ENCODE results near the gene PLEKHA6.
A peak's percentile ranks its signal among the peaks of the same experiment; 100 is the strongest.

PLEKHA6 gene

DNA sequence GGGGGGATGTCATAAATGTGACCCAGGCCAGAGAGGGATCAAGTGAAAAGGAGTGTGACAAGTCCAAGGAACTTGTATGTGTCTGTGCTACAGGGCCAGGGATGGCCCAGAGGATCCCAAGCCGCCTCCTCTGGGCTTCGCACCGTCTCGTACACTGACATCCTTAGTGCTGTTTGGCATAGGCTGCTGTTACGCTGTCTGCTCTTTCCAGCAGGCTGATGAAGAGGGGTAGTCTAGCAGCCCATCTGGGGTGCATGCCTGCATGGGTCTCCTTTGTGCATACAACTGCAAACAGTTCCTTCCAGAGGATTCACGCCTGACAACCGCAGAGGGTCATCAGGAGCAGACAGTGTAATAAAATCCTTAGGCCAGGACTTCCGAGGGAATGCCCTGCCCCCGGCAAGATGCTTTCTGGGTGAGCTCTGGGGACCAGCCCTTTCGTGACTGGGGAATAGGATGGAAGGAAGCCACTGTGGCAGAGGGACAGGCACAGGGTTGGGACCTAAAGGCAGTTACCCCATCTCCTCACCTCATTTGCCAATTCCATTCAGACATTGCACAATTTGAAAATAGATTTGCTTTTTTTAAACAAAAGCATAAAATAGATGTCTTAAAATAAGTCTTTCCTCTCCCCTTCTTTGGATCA, 139.6 kb downstream of the PLEKHA6 start:
- no peak overlapping the region for H3K4me3 ChIP-seq (ENCODE audit: low read depth, low read length)

- H3K4me3 ChIP-seq (ENCODE audit: low read depth, low read length): no peak overlapping the region
Observed at GRCh38 chr1:204218552-204218951, 141.2 kb downstream of the PLEKHA6 start.

- no peak overlapping the region for H3K4me3 ChIP-seq (ENCODE audit: low read depth, low read length)
Observed at GRCh38 chr1:204217648-204218000, 142.1 kb downstream of the PLEKHA6 start.

DNA sequence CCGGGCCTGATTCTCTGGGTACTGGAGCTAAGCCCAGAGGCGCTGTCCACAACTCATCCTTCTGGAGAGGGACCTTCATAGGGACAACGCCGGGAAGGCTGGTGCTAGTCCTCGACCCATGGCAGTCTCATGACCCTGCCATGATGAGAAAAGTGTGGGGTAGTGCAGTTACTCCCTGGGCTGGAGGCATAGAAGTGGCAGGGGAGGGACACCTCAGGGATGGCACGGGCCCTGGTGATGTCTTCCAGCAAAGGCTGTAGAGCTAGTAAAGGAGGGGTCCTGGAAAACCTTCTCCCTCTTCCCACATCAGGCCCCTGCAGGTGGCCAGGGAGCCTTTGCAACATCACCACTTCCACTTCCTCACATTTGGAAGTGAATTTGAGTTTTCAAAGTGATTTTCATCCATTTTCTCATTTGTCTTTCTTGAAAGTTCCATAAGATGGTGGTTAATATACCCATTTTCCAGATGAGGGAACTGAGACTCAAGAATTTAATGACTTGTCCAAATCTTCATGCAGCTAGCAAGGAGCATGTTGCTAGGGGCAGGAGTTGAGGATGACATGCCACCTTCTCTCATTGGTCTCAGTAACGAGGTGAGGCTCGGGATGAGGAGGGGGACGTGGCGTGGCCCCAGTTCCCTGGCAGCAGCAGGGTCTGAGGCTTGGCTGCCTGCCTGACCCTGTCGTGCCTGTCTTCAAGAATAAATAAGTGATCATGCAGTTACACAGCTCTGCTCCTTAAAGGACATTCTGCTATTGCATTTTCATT, 142.7 kb downstream of the PLEKHA6 start:
- H3K4me3 ChIP-seq (ENCODE audit: low read depth, low read length): no peak overlapping the region

GRCh38 chr1:204216236-204216635, 143.5 kb downstream of the PLEKHA6 start:
- H3K4me3 ChIP-seq (ENCODE audit: low read depth, low read length): no peak overlapping the region

DNA sequence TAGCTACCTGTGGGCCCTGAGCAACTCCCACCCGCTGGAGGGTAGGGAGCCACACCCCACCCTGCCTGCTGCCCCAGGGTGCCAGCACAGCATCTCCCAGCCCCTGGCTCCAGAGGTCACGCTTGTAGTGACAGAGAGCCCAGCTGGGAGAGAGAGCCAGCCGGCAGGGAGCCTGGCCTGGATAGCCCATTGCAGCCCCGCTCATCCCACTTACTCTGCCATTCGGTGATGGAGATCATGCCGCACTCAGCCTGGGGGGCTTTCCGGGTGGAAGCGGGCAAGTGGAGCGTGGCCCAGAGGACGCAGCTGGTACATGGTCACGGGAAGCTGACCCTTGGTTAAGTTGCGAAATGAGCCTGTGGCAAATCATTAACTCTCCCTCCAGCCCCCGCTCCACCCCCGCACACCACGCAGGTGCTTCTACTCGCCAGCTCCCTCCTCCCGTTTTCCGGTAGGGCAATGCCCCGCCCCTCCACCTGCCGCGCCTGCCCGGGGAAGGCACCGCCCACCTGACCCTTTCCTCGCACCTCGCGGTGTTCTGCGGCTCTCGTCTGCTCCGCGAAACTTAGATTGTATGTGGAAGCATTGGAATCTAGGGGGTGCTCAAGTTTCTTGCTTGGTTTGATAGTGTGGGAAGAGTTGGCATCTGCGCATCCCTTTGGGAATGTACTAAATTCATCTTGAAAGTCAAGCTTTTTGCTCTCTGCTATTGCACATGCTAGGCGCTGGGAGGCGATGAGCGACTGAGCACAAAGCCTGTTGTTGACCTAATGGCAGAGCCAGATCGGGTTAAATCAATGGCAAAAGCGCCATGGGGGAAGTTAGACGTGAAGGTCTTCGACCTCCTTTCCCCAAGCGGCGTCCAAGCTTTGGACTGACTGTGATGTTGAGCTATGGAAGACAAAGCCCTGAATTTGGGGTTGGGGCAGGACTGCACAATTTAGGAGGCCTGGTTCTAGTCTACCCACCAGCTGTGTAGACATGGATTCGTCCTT, 145.8 kb downstream of the PLEKHA6 start, which contains the start of gene GOLT1A:
Gene GOLT1A, minus strand, starts transcription at position 321 of the 995 bp plus-strand sequence. Its CDS starts 82 bp downstream, at position 239.
- peak within 1 kb of the TSS; percentile 70 for H3K4me3 ChIP-seq (ENCODE audit: low read depth, low read length)

GRCh38 chr1:204212715-204213114, 147.0 kb downstream of the PLEKHA6 start:
- no peak overlapping the region for H3K4me3 ChIP-seq (ENCODE audit: low read depth, low read length)

DNA sequence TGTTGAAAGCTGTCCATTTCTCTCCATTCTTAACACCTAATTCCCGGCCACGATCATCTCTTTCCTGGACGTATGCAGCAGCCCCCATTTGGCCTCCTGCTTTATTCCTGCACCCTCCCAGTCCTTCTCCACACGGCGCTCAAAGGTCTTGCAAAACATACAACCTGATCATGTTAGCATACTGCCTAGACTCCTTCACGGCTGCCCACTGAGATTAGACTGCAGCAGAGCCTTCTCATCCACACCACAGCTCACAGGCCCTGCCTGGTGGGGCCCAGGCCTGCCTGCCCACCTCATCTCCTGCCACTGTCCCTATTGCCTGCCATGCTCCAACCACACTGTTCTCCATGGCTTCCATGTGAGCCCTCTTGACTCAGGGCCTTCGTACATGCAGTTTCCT, 148.7 kb downstream of the PLEKHA6 start:
- no peak overlapping the region for H3K4me3 ChIP-seq (ENCODE audit: low read depth, low read length)

- H3K4me3 ChIP-seq (ENCODE audit: low read depth, low read length): no peak overlapping the region
Observed at GRCh38 chr1:204207136-204207616, 152.6 kb downstream of the PLEKHA6 start.

DNA sequence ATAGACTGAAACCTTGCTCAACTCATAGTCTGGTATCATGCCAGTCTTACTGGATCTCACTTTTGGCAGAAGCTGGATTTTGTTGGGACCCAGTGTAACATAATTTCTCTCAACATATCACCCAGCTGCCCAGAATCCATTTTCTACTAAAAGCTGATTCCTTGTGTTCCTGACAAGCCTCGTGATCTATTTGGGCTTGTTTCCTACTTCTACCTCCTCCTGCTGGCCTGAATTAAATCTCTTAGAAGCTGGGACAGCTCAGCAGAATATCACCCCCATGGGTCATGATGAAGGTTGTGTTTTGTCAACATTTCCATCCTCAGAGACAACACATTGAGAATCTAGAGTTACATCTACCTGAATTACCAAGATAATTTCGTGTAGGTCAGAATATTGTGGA, 153.6 kb downstream of the PLEKHA6 start:
- no peak overlapping the region for H3K4me3 ChIP-seq (ENCODE audit: low read depth, low read length)

DNA sequence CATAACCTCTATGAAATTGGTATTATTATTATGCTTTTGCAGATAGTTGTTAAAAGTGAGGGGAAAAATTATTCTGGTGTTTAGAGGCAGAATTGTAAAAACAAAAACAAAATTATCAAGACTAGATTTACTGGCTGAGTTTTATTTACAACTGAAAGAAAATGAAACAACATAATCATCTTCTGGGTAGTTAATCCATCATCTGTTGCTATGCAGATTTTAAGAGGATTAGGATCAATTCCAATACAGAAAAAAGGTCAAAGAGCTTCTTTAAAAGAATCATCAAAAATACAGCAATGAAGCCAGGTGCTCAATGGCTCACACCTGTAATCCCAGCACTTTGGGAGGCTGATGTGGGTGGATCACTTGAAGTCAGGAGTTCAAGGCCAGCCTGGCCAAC, 154.2 kb downstream of the PLEKHA6 start:
- H3K4me3 ChIP-seq (ENCODE audit: low read depth, low read length): no peak overlapping the region

DNA sequence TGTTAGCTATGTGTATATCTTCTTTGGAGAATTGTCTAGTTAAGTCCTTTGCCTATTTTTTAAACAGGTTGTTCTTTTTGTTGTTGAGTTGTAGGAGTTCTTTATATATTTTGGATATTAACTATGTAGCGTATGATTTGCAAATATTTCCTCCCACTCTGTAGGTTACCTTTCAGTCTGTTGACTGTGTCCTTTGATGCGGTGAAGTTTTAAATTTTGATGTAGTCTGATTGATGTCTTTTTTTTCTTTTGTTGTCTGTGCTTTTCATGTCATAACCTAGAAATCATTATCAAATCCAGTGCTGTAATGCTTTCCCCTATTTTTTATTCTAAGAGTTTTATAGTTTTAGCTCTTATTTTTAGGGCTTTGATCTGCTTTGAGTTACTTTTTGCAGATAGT, 154.8 kb downstream of the PLEKHA6 start:
- no peak overlapping the region for H3K4me3 ChIP-seq (ENCODE audit: low read depth, low read length)

DNA sequence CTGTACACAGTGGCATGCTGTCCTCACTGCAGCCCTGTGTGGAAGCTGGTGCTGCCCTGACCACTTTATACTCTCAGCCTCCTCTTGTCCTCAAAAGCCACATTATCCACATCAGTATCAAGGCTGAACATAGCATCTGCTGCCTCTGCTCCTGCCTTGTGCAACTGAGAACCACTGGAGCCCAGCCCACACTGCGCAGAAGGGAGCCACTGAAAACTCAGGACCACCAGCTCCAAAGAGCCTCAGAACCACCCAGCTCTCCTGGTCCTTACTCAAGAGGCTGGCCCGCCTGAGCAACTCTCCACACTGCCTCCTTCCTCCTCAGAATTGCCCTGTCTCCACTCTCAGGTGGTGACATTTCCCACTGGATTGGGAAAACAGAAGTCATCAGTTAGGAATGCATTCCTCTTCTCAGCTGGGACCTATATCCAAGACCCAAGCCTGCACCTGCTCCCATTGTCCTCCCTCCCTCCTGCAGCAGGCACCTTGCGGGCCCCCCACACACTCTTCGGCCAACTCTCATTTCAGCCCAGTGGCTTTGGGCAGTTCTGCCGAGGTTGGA, 156.4 kb downstream of the PLEKHA6 start:
- H3K4me3 ChIP-seq (ENCODE audit: low read depth, low read length): no peak overlapping the region

GRCh38 chr1:204202481-204202880, 157.2 kb downstream of the PLEKHA6 start:
- no peak overlapping the region for H3K4me3 ChIP-seq (ENCODE audit: low read depth, low read length)

DNA sequence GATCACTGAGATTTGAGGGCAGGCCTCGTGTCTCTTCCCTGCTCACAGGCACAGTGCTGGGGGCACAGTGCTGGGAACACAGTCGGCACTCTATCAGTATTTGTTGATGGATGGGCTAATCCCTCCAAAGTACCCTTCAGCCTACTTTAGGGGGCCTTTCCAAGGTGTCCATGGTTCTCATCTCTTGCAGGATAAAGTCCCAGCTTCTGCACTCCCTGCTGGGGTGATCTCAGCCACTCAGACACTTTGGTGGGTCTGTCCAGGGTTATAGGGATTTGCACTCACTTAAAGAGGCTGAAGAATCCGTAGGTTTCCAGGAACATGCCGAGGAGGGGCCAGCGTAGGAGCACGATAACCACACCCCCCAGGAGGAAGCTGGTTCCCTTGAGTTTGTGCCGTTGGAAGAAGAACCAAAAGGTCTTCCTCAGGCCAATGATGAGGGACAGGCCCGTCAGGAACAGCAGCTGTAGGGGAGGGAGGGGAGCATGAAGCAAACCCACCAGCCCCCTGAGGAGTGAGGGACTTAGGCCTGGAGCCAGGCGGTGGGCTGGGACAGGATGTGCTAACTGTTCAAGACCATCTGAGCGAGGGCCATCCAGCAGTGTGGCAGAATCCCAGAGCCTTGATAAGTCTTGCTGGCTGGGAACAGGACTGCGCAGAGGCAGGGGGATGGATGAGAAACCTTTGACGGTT, 158.2 kb downstream of the PLEKHA6 start:
- no peak overlapping the region for H3K4me3 ChIP-seq (ENCODE audit: low read depth, low read length)

DNA sequence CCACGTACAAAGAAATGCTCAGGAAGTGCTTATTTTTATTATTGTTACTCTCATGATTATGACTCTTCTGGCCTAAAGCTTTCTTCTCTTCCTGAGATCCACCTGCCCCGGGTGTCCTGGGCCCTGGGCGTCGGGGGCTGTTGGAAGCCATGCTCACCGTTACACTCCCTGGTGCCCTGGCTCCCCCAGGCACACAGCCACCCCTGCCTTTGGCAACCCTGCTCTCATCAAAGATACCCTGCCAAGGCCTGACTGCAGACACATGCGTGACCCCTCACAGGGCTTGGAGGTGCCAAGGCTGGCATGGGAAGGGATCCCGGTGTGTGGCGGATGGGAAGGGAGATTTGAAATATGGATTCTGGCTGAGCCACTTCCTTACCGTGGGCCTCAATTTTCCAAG, 160.2 kb downstream of the PLEKHA6 start:
- no peak overlapping the region for H3K4me3 ChIP-seq (ENCODE audit: low read depth, low read length)

- no peak overlapping the region for H3K4me3 ChIP-seq (ENCODE audit: low read depth, low read length)
Observed at GRCh38 chr1:204198348-204199340, 161.1 kb downstream of the PLEKHA6 start.

GRCh38 chr1:204197068-204197467, 162.7 kb downstream of the PLEKHA6 start:
- no peak overlapping the region for H3K4me3 ChIP-seq (ENCODE audit: low read depth, low read length)
